ENCODE data around the gene NUP153. TPM values are rescaled to one million over a fixed set of nuclear protein-coding genes. Genes with fewer than 3 reads are reported as not detected.

NUP153 gene
- total RNA-seq, 1 donor from 2014 or later: 30.8 TPM

GRCh38 chr6:17665132-17665531, 41.6 kb downstream of the NUP153 start:
- no peak overlapping the region for H3K9ac ChIP-seq (ENCODE audit: low read depth in 1 of 3, low read length in 3 of 3)
- H3K36me3 ChIP-seq (ENCODE audit: control insufficient read depth in 3 of 3, insufficient read depth in 3 of 3, low read length in 3 of 3): peaks cover 13 to 54% (median 38%) of the 10 kb centered on the region in 3 donors
- H3K27ac ChIP-seq (ENCODE audit: low read depth, low read length): no peak overlapping the region
- no peaks in the 10 kb centered on the region for H3K9me3 ChIP-seq (ENCODE audit: control insufficient read depth in 3 of 3, low read length in 3 of 3)
- no peaks in the 10 kb centered on the region for H3K27me3 ChIP-seq (ENCODE audit: control insufficient read depth in 3 of 3, insufficient read depth in 3 of 3, low read length in 3 of 3)
- H3K4me3 ChIP-seq (ENCODE audit: low read length in 3 of 3): no peak overlapping the region
- H3K4me1 ChIP-seq (ENCODE audit: control insufficient read depth in 3 of 3, insufficient read depth in 3 of 3, low read length in 3 of 3): no peaks in the 10 kb centered on the region

- H3K36me3 ChIP-seq (ENCODE audit: control insufficient read depth in 3 of 3, insufficient read depth in 3 of 3, low read length in 3 of 3): peaks cover 16 to 46% (median 35%) of the 10 kb centered on the region in 3 donors
- no peak overlapping the region for H3K9ac ChIP-seq (ENCODE audit: low read depth in 1 of 3, low read length in 3 of 3)
- no peaks in the 10 kb centered on the region for H3K27me3 ChIP-seq (ENCODE audit: control insufficient read depth in 3 of 3, insufficient read depth in 3 of 3, low read length in 3 of 3)
- no peaks in the 10 kb centered on the region for H3K9me3 ChIP-seq (ENCODE audit: control insufficient read depth in 3 of 3, low read length in 3 of 3)
- H3K4me3 ChIP-seq (ENCODE audit: low read length in 3 of 3): no peak overlapping the region
- no peaks in the 10 kb centered on the region for H3K4me1 ChIP-seq (ENCODE audit: control insufficient read depth in 3 of 3, insufficient read depth in 3 of 3, low read length in 3 of 3)
- no peak overlapping the region for H3K27ac ChIP-seq (ENCODE audit: low read depth, low read length)
Measured at GRCh38 chr6:17663226-17663625, 43.5 kb downstream of the NUP153 start.

DNA sequence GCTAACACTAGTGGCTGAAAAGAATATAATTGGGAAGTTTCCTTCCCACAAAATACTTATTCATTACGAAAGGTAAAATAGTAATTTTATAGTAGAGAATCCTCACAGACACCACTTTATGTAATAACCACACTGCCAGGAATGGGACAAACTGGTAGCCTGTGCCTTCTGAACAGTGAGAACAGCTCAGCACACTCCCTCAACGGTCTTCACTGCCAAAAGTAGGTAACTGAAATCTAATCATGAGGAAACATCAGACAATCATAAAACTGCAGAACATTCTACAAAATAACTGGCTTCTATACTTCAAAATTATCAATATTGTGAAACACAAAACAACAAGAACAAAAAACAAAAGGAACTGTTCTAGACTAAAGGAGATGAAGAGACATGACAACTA, 44.1 kb downstream of the NUP153 start:
- no peaks in the 10 kb centered on the region for H3K4me1 ChIP-seq (ENCODE audit: control insufficient read depth in 3 of 3, insufficient read depth in 3 of 3, low read length in 3 of 3)
- H3K4me3 ChIP-seq (ENCODE audit: low read length in 3 of 3): no peak overlapping the region
- no peaks in the 10 kb centered on the region for H3K27me3 ChIP-seq (ENCODE audit: control insufficient read depth in 3 of 3, insufficient read depth in 3 of 3, low read length in 3 of 3)
- H3K27ac ChIP-seq (ENCODE audit: low read depth, low read length): no peak overlapping the region
- peaks cover 16 to 45% (median 31%) of the 10 kb centered on the region in 3 donors for H3K36me3 ChIP-seq (ENCODE audit: control insufficient read depth in 3 of 3, insufficient read depth in 3 of 3, low read length in 3 of 3)
- H3K9ac ChIP-seq (ENCODE audit: low read depth in 1 of 3, low read length in 3 of 3): no peak overlapping the region
- H3K9me3 ChIP-seq (ENCODE audit: control insufficient read depth in 3 of 3, low read length in 3 of 3): no peaks in the 10 kb centered on the region

DNA sequence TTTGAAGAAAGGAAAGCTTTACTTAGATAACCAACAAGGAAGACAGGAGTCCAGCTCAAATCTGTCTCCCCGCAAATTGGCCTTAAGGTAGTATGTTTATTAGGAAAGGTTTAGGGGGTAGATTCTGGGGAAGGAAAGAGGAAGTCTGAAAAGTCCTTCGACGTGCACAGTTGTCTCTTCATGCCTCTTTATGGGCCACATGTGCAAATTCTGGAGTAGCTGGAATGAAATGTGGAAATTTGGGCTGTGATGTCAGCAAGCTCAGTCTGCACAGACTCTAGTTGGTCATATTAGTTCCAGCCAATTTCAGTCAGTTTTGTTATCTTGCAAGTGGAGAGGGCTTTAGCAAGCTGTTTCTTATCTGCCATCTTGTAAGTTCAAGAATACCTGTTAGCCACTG, 50.1 kb downstream of the NUP153 start:
- no peaks in the 10 kb centered on the region for H3K9me3 ChIP-seq (ENCODE audit: control insufficient read depth in 3 of 3, low read length in 3 of 3)
- no peak overlapping the region for H3K27ac ChIP-seq (ENCODE audit: low read depth, low read length)
- peaks cover 7 to 28% (median 22%) of the 10 kb centered on the region in 3 donors for H3K36me3 ChIP-seq (ENCODE audit: control insufficient read depth in 3 of 3, insufficient read depth in 3 of 3, low read length in 3 of 3)
- no peak overlapping the region for H3K9ac ChIP-seq (ENCODE audit: low read depth in 1 of 3, low read length in 3 of 3)
- no peaks in the 10 kb centered on the region for H3K4me1 ChIP-seq (ENCODE audit: control insufficient read depth in 3 of 3, insufficient read depth in 3 of 3, low read length in 3 of 3)
- no peak overlapping the region for H3K4me3 ChIP-seq (ENCODE audit: low read length in 3 of 3)
- no peaks in the 10 kb centered on the region for H3K27me3 ChIP-seq (ENCODE audit: control insufficient read depth in 3 of 3, insufficient read depth in 3 of 3, low read length in 3 of 3)

GRCh38 chr6:17656092-17656491, 50.6 kb downstream of the NUP153 start:
- no peak overlapping the region for H3K9ac ChIP-seq (ENCODE audit: low read depth in 1 of 3, low read length in 3 of 3)
- no peak overlapping the region for H3K4me3 ChIP-seq (ENCODE audit: low read length in 3 of 3)
- H3K4me1 ChIP-seq (ENCODE audit: control insufficient read depth in 3 of 3, insufficient read depth in 3 of 3, low read length in 3 of 3): no peaks in the 10 kb centered on the region
- H3K9me3 ChIP-seq (ENCODE audit: control insufficient read depth in 3 of 3, low read length in 3 of 3): no peaks in the 10 kb centered on the region
- H3K36me3 ChIP-seq (ENCODE audit: control insufficient read depth in 3 of 3, insufficient read depth in 3 of 3, low read length in 3 of 3): peaks cover 7 to 26% (median 16%) of the 10 kb centered on the region in 3 donors
- H3K27me3 ChIP-seq (ENCODE audit: control insufficient read depth in 3 of 3, insufficient read depth in 3 of 3, low read length in 3 of 3): no peaks in the 10 kb centered on the region
- no peak overlapping the region for H3K27ac ChIP-seq (ENCODE audit: low read depth, low read length)

GRCh38 chr6:17653198-17653882, 53.4 kb downstream of the NUP153 start:
- H3K4me1 ChIP-seq (ENCODE audit: control insufficient read depth in 3 of 3, insufficient read depth in 3 of 3, low read length in 3 of 3): no peaks in the 10 kb centered on the region
- H3K4me3 ChIP-seq (ENCODE audit: low read length in 3 of 3): no peak overlapping the region
- H3K9me3 ChIP-seq (ENCODE audit: control insufficient read depth in 3 of 3, low read length in 3 of 3): no peaks in the 10 kb centered on the region
- H3K36me3 ChIP-seq (ENCODE audit: control insufficient read depth in 3 of 3, insufficient read depth in 3 of 3, low read length in 3 of 3): peaks cover 0 to 27% (median 14%) of the 10 kb centered on the region in 3 donors
- no peak overlapping the region for H3K27ac ChIP-seq (ENCODE audit: low read depth, low read length)
- no peaks in the 10 kb centered on the region for H3K27me3 ChIP-seq (ENCODE audit: control insufficient read depth in 3 of 3, insufficient read depth in 3 of 3, low read length in 3 of 3)
- no peak overlapping the region for H3K9ac ChIP-seq (ENCODE audit: low read depth in 1 of 3, low read length in 3 of 3)

DNA sequence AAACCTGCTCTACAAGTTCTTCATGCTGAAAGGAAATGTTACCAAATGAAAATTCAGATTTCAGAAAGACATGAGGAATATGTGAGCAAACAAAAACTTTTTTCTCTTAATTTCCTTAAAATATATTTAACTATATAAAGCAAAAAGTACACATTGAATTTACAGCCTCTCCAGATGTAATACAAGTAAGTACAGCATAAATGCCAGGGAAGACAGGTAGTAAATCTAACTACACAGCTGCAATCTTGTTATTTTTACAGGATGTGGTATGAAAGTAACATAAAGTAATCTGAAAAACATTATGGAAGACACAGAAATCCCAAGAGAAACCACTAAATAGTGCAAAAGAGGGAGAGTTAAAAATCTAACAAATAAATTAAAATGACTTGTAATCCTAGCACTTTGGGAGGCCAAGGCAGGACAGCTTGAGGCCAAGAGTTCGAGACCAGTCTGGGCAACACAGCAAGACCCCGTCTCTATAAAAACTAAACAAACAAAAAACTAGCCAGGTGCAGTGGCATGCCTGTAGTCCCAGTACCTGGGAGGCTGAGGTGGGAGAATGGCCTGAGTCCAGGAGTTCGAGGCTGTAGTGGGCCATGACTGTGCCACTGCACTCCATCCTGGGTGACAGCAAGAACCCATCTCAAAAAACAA, 55.9 kb downstream of the NUP153 start:
- H3K4me3 ChIP-seq (ENCODE audit: low read length in 3 of 3): no peak overlapping the region
- H3K9ac ChIP-seq (ENCODE audit: low read depth in 1 of 3, low read length in 3 of 3): no peak overlapping the region
- no peak overlapping the region for H3K27ac ChIP-seq (ENCODE audit: low read depth, low read length)
- no peaks in the 10 kb centered on the region for H3K27me3 ChIP-seq (ENCODE audit: control insufficient read depth in 3 of 3, insufficient read depth in 3 of 3, low read length in 3 of 3)
- no peaks in the 10 kb centered on the region for H3K4me1 ChIP-seq (ENCODE audit: control insufficient read depth in 3 of 3, insufficient read depth in 3 of 3, low read length in 3 of 3)
- peaks cover 8 to 27% (median 26%) of the 10 kb centered on the region in 3 donors for H3K36me3 ChIP-seq (ENCODE audit: control insufficient read depth in 3 of 3, insufficient read depth in 3 of 3, low read length in 3 of 3)
- H3K9me3 ChIP-seq (ENCODE audit: control insufficient read depth in 3 of 3, low read length in 3 of 3): no peaks in the 10 kb centered on the region

DNA sequence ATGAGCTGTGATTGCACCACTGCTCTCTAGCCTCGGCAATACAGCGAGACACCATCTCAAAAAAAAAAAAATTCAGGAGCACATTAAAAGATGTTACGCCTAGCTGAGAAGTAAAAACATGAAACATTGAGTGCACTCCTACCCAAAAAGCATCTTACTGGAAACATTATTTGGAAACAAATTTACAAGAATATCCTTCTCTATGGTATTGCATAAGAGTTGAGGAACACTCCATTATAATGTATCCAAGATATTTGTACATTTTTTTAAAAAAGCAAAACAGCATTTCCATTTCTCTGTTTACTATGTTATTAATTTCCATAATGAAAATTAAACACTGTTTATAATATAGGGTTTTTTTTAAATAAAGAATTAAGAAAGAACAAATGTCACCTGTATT, 58.0 kb downstream of the NUP153 start:
- peaks cover 11 to 41% (median 38%) of the 10 kb centered on the region in 3 donors for H3K36me3 ChIP-seq (ENCODE audit: control insufficient read depth in 3 of 3, insufficient read depth in 3 of 3, low read length in 3 of 3)
- H3K27ac ChIP-seq (ENCODE audit: low read depth, low read length): no peak overlapping the region

GRCh38 chr6:17640477-17640917, 66.2 kb downstream of the NUP153 start:
- Histone ChIP-seq H3K9me3 (ENCODE audit: control insufficient read depth in 3 of 3, low read length in 3 of 3) (no peaks in the 10 kb centered on the region), H3K4me3 (ENCODE audit: low read length in 3 of 3) (no peak overlapping the region), H3K27me3 (ENCODE audit: control insufficient read depth in 3 of 3, insufficient read depth in 3 of 3, low read length in 3 of 3) (no peaks in the 10 kb centered on the region), H3K9ac (ENCODE audit: low read depth in 1 of 3, low read length in 3 of 3) (no peak overlapping the region), H3K4me1 (ENCODE audit: control insufficient read depth in 3 of 3, insufficient read depth in 3 of 3, low read length in 3 of 3) (peaks cover 2 to 7% (median 3%) of the 10 kb centered on the region in 3 donors), H3K36me3 (ENCODE audit: control insufficient read depth in 3 of 3, insufficient read depth in 3 of 3, low read length in 3 of 3) (peaks cover 7 to 42% (median 39%) of the 10 kb centered on the region in 3 donors), H3K27ac (ENCODE audit: low read depth, low read length) (no peak overlapping the region)

More for the DNA sequence above, 58.0 kb downstream of the NUP153 start:
- H3K4me1 ChIP-seq (ENCODE audit: control insufficient read depth in 3 of 3, insufficient read depth in 3 of 3, low read length in 3 of 3): no peaks in the 10 kb centered on the region
- H3K4me3 ChIP-seq (ENCODE audit: low read length in 3 of 3): no peak overlapping the region
- no peaks in the 10 kb centered on the region for H3K9me3 ChIP-seq (ENCODE audit: control insufficient read depth in 3 of 3, low read length in 3 of 3)
- no peak overlapping the region for H3K9ac ChIP-seq (ENCODE audit: low read depth in 1 of 3, low read length in 3 of 3)
- H3K27me3 ChIP-seq (ENCODE audit: control insufficient read depth in 3 of 3, insufficient read depth in 3 of 3, low read length in 3 of 3): no peaks in the 10 kb centered on the region

DNA sequence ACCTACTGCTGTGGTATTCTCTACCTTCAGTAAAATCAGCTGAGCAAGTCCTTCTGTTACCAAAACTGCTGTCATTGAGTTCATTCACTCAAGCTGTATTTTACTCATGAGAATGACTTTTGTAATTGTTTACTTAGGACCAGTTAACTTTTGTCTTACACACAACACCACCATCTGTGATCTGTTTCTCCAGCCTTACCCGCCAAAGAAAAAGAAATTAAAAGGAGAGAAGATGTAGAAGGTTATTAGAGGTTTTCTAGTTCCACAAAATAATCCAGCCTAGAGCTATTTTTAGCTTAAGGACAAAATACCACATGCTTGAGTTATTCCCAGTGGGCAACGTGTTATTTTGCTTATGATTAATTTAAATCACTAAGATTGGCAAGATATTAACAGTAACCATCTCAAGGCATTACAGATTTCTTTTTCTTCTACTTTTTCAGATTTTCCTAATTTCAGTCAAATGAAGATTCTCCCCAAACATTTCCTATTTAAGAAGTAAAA, 68.5 kb downstream of the NUP153 start:
- peaks cover under 1 to 29% (median 22%) of the 10 kb centered on the region in 3 donors for H3K36me3 ChIP-seq (ENCODE audit: control insufficient read depth in 3 of 3, insufficient read depth in 3 of 3, low read length in 3 of 3)
- H3K4me1 ChIP-seq (ENCODE audit: control insufficient read depth in 3 of 3, insufficient read depth in 3 of 3, low read length in 3 of 3): peaks cover 2 to 7% (median 3%) of the 10 kb centered on the region in 3 donors
- H3K27me3 ChIP-seq (ENCODE audit: control insufficient read depth in 3 of 3, insufficient read depth in 3 of 3, low read length in 3 of 3): no peaks in the 10 kb centered on the region
- H3K4me3 ChIP-seq (ENCODE audit: low read length in 3 of 3): no peak overlapping the region
- no peaks in the 10 kb centered on the region for H3K9me3 ChIP-seq (ENCODE audit: control insufficient read depth in 3 of 3, low read length in 3 of 3)
- no peak overlapping the region for H3K9ac ChIP-seq (ENCODE audit: low read depth in 1 of 3, low read length in 3 of 3)
- no peak overlapping the region for H3K27ac ChIP-seq (ENCODE audit: low read depth, low read length)
